CD8-positive, alpha-beta memory T cell (primary cell): ENCODE data around the gene RGS7. TPM values are rescaled to one million over a fixed set of nuclear protein-coding genes. Genes with fewer than 3 reads are reported as not detected.

Experiments
- CTCF ChIA-PET: fragments of 350-600 bp; sonication (Branson Sonifier 250); formaldehyde crosslinking; loops from one replicate; lab custom pipeline; 2021; ENCODE audit warnings: antibody characterized with exemption; lab: Charles Lee
- POLR2A ChIA-PET: fragments of 350-600 bp; sonication (Branson Sonifier 250); formaldehyde crosslinking; loops from one replicate; lab custom pipeline; 2021; ENCODE audit warnings: antibody characterized with exemption; lab: Charles Lee
- DNase-seq, 5 donors: peaks; one replicate each; pipeline versions ENCODE4 v3.0.0 to v3.0.0-alpha.2; 2020 to 2022; ENCODE audit warnings: mixed read lengths in 1 of 5
- H3K27ac ChIP-seq: one replicate; pipeline ENCODE4 v1.7.0; 2013; ENCODE audit warnings: low read depth, mild to moderate bottlenecking, low read length, moderate library complexity
- H3K27me3 ChIP-seq: 2 replicates; pipeline ENCODE4 v1.7.0; 2013; ENCODE audit warnings: low read length, mild to moderate bottlenecking; ENCODE audit not compliant: insufficient read depth, poor library complexity, severe bottlenecking
- H3K36me3 ChIP-seq: 2 replicates; pipeline ENCODE4 v1.7.0; 2013; ENCODE audit warnings: mild to moderate bottlenecking, low read length, moderate library complexity; ENCODE audit not compliant: insufficient read depth
- H3K4me1 ChIP-seq: 2 replicates; pipeline ENCODE4 v1.7.0; 2013; ENCODE audit warnings: mild to moderate bottlenecking, low read length, moderate library complexity; ENCODE audit not compliant: insufficient read depth
- H3K4me3 ChIP-seq: 2 replicates; pipeline ENCODE4 v1.7.0; 2013; ENCODE audit warnings: mild to moderate bottlenecking, low read length
- H3K9me3 ChIP-seq: 2 replicates; pipeline ENCODE4 v1.7.0; 2013; ENCODE audit warnings: mild to moderate bottlenecking, low read length
- H3K27ac Mint-ChIP-seq, 8 donors: one replicate each; pipeline ENCODE4 v1.8.0; 2020 to 2021; ENCODE audit warnings: mixed read lengths in 8 of 8, mild to moderate bottlenecking in 6 of 8, inconsistent platforms in 3 of 8, moderate library complexity in 3 of 8
- H3K27me3 Mint-ChIP-seq, 2 donors: one replicate each; pipeline ENCODE4 v1.8.0; 2020 to 2021; ENCODE audit warnings: mixed read lengths in 2 of 2, mild to moderate bottlenecking in 1 of 2, moderate library complexity in 1 of 2
- H3K36me3 Mint-ChIP-seq, 3 donors: one replicate each; pipeline ENCODE4 v1.8.0; 2020 to 2021; ENCODE audit warnings: mixed read lengths in 3 of 3, inconsistent platforms in 1 of 3, mild to moderate bottlenecking in 1 of 3
- H3K4me1 Mint-ChIP-seq, 3 donors: one replicate each; pipeline ENCODE4 v1.8.0; 2020 to 2021; ENCODE audit warnings: mixed read lengths in 3 of 3, inconsistent platforms in 1 of 3, mild to moderate bottlenecking in 1 of 3
- H3K4me3 Mint-ChIP-seq, 7 donors: one replicate each; pipeline ENCODE4 v1.8.0; 2020 to 2021; ENCODE audit warnings: mixed read lengths in 7 of 7, mild to moderate bottlenecking in 6 of 7, moderate library complexity in 4 of 7, inconsistent platforms in 2 of 7
- H3K9me3 Mint-ChIP-seq, 5 donors: one replicate each; pipeline ENCODE4 v1.8.0; 2020 to 2022; ENCODE audit warnings: mixed read lengths in 5 of 5, mild to moderate bottlenecking in 3 of 5, moderate library complexity in 2 of 5, inconsistent platforms in 1 of 5
- polyA plus RNA-seq: library from polyadenylated mRNA; unstranded; fragments of 300-500 nt; fragmentation: Illumina TruSeq; gene quantifications from one replicate; pipeline ENCODE4 v1.2.3, GENCODE V29; 2021
- total RNA-seq, 2 experiments: library from RNA; stranded (reverse); gene quantifications; one replicate each; pipeline ENCODE4 v1.2.3, GENCODE V29; 2021

Gene RGS7
- total and polyA plus RNA-seq, 3 experiments from 2014 or later, result not detected

DNA sequence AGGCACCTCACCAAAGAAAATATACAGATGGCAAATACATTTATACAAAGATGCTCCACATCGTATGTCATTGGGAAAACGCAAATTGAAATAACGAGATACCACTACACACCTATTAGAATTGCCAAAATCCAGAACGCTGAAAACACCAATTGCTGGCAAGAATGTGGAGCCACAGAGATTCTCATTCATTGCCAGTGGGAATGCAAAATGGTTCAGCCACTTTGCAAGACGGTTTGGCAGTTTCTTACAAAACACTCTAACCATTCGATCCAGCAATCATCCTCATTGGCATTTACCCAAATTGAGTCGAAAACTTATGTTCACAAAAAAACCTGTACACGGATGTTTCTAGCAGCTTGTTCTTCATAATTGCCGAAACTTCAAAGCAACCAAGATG, 521.7 kb downstream of the RGS7 start:
- Mint-ChIP-seq H3K9me3 (peaks cover 0 to 12% (median 8%) of the 10 kb centered on the region in 5 donors), H3K27me3 (no peaks in the 10 kb centered on the region), H3K4me1 (no peaks in the 10 kb centered on the region), H3K36me3 (peaks cover 0 to 2% (median 0%) of the 10 kb centered on the region in 3 donors), H3K27ac (no peak overlapping the region), H3K4me3 (no peak overlapping the region)
- Histone ChIP-seq H3K4me1 (no peaks in the 10 kb centered on the region), H3K9me3 (no peaks in the 10 kb centered on the region), H3K36me3 (no peaks in the 10 kb centered on the region), H3K27me3 (no peaks in the 10 kb centered on the region), H3K27ac (no peak overlapping the region), H3K4me3 (no peak overlapping the region)
- ChIA-PET CTCF (no interaction called here), POLR2A (no interaction called here)
- no peak for DNase-seq

DNA sequence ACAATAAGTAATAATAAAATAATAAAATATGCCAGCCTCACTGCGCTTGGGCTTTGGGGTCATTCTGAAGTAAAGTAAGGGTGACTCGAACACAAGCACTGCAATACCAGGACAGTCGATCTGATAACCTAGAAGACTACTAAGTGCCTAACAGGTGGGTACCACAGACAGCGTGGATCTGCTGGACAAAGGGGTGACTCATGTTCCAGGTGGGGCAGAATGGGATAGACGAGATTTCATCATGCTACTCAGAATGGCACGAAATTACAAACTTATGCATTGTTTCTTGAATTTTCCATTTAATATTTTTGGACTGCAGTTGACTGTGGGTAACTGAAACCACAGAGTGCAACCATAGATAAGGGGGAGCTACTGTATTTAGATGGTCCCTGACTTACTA, 523.9 kb downstream of the RGS7 start:
- peaks cover 0 to 11% (median 4%) of the 10 kb centered on the region in 5 donors for H3K9me3 Mint-ChIP-seq
- H3K27me3 ChIP-seq, result no peaks in the 10 kb centered on the region
- no peaks in the 10 kb centered on the region for H3K36me3 ChIP-seq
- no peak overlapping the region for H3K4me3 Mint-ChIP-seq
- H3K4me1 Mint-ChIP-seq, result no peaks in the 10 kb centered on the region
- H3K27me3 Mint-ChIP-seq, result no peaks in the 10 kb centered on the region
- no peak overlapping the region for H3K27ac ChIP-seq
- H3K27ac Mint-ChIP-seq, result no peak overlapping the region
- H3K36me3 Mint-ChIP-seq, result no peaks in the 10 kb centered on the region
- no peaks in the 10 kb centered on the region for H3K9me3 ChIP-seq
- ChIA-PET CTCF (no interaction called here), POLR2A (no interaction called here)
- no peak overlapping the region for H3K4me3 ChIP-seq
- no peak for DNase-seq
- H3K4me1 ChIP-seq, result no peaks in the 10 kb centered on the region

DNA sequence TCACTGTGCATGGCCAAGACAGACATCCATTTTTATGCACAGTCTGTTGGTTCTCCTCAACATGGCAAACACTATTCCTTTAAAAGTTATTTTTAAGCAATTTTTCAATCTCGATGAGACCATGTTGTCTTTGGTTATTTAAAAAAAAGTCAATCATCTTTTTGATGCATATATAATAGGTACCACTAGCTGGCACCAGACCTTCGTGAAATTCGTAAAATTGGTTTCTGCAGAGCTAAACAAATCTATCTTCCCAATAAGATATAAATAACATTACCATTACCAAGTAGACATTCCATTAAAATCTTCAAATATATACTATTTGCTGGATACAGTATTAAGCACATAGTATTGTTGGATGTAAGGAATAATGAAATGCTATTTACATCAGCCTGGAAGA, 525.1 kb downstream of the RGS7 start:
- no peaks in the 10 kb centered on the region for H3K36me3 Mint-ChIP-seq
- no peak overlapping the region for H3K27ac ChIP-seq
- POLR2A ChIA-PET, result no interaction called here
- H3K4me3 Mint-ChIP-seq, result no peak overlapping the region
- no peaks in the 10 kb centered on the region for H3K4me1 Mint-ChIP-seq
- H3K27me3 Mint-ChIP-seq, result no peaks in the 10 kb centered on the region
- H3K4me1 ChIP-seq, result no peaks in the 10 kb centered on the region
- peaks cover 2 to 11% (median 3%) of the 10 kb centered on the region in 5 donors for H3K9me3 Mint-ChIP-seq
- H3K27me3 ChIP-seq, result no peaks in the 10 kb centered on the region
- CTCF ChIA-PET, result no interaction called here
- no peak overlapping the region for H3K27ac Mint-ChIP-seq
- no peak for DNase-seq
- no peaks in the 10 kb centered on the region for H3K9me3 ChIP-seq
- H3K36me3 ChIP-seq, result no peaks in the 10 kb centered on the region
- H3K4me3 ChIP-seq, result no peak overlapping the region

DNA sequence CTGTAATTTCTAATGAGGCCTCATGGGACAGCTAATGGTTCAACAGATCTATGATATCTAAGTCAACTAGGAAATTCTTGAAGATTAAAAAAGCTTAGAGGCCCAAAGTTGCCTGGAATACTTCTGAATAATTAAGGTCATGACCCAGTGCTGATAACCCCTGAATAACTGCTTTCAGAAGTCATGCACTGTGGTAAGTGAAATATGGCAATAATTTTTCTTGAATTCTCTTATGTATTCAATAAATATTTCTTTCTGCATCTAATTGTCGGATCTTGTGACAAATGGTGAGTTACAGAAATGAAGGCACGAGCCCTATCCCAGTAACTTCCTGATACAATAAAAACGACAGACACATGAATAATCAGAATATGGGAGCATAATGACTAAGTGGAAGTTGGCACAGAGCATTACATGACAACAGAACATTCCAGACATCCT, 525.8 kb downstream of the RGS7 start:
- ChIA-PET POLR2A (no interaction called here), CTCF (no interaction called here)
- no peak overlapping the region for H3K4me3 ChIP-seq
- Mint-ChIP-seq H3K4me1 (no peaks in the 10 kb centered on the region), H3K36me3 (no peaks in the 10 kb centered on the region), H3K27me3 (peaks cover 0 to 2% of the 10 kb centered on the region in 2 donors), H3K9me3 (peaks cover 2 to 11% (median 4%) of the 10 kb centered on the region in 5 donors), H3K4me3 (no peak overlapping the region), H3K27ac (no peak overlapping the region)
- no peaks in the 10 kb centered on the region for H3K27me3 ChIP-seq
- no peaks in the 10 kb centered on the region for H3K9me3 ChIP-seq
- no peak overlapping the region for H3K27ac ChIP-seq
- no peak for DNase-seq
- H3K36me3 ChIP-seq, result no peaks in the 10 kb centered on the region
- no peaks in the 10 kb centered on the region for H3K4me1 ChIP-seq

DNA sequence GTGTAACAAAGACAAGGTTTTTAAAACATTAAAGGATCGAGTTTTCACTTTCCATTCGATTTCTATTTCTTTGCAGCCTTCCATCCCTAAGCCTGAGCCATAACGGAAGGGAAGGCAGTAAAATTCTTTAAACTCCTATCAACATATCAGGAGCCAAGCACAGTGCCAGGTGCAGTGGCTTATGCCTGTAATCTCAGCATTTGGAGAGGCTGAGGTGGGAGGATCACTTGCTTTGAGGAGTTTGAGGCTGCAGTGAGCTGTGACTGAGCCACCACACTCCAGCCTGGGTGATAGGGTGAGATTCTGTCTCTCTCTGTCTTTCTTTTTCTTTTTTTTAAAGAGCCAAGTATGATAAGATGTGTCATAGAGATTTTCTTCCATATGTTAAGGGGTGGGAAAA, 527.5 kb downstream of the RGS7 start:
- ChIA-PET POLR2A (no interaction called here), CTCF (no interaction called here)
- Mint-ChIP-seq H3K4me3 (no peak overlapping the region), H3K9me3 (peaks cover 0 to 15% (median 2%) of the 10 kb centered on the region in 5 donors), H3K36me3 (no peaks in the 10 kb centered on the region), H3K4me1 (no peaks in the 10 kb centered on the region), H3K27ac (no peak overlapping the region), H3K27me3 (peaks cover 0 to 2% of the 10 kb centered on the region in 2 donors)
- Histone ChIP-seq H3K4me1 (no peaks in the 10 kb centered on the region), H3K36me3 (no peaks in the 10 kb centered on the region), H3K27ac (no peak overlapping the region), H3K9me3 (no peaks in the 10 kb centered on the region), H3K27me3 (no peaks in the 10 kb centered on the region), H3K4me3 (no peak overlapping the region)
- DNase-seq, result no peak

DNA sequence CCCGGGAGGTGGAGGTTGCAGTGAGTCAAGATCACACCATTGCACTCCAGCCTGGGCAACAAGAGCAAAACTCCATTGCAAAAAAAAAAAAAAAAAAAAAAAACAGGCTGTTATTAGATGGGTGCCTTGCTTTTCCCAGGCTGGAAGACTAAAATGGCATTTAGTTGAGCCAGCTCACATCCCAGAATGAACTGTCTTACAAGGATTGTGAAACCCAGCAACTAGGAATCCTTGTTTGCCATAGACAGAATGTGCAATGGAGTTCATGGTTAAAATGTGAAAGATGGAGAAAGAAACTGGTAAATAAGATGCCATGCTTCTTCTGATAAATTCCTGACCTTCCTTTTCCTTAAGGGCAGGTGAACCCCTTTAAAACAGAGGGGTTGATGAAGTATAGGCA, 529.2 kb downstream of the RGS7 start:
- H3K27me3 Mint-ChIP-seq, result peaks cover 0 to 2% of the 10 kb centered on the region in 2 donors
- H3K27me3 ChIP-seq, result no peaks in the 10 kb centered on the region
- ChIA-PET POLR2A (no interaction called here), CTCF (no interaction called here)
- H3K9me3 Mint-ChIP-seq, result peaks cover 0 to 20% (median 2%) of the 10 kb centered on the region in 5 donors
- no peaks in the 10 kb centered on the region for H3K36me3 Mint-ChIP-seq
- no peak overlapping the region for H3K4me3 Mint-ChIP-seq
- no peaks in the 10 kb centered on the region for H3K4me1 ChIP-seq
- no peak for DNase-seq
- no peaks in the 10 kb centered on the region for H3K36me3 ChIP-seq
- H3K9me3 ChIP-seq, result no peaks in the 10 kb centered on the region
- H3K4me3 ChIP-seq, result no peak overlapping the region
- H3K27ac Mint-ChIP-seq, result no peak overlapping the region
- H3K4me1 Mint-ChIP-seq, result no peaks in the 10 kb centered on the region
- H3K27ac ChIP-seq, result no peak overlapping the region

DNA sequence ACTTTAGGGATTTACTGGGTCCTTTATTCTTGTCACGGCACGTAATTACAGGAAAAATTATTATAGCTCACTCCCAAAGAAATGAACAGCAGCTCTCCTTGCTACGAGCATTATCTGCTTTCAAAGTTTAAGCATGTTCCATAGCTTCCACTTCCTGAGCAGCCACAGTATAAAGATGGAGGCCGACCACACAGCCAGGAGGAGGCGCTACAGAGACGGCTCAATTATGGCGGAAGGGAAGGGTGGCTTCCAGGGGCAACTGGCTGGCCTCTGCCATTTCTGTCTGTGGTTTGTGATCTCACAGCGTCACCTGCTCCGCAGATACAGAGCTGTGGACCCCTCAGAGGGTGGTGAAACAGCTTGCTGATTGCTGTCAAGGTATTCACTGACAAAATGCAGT, 532.8 kb downstream of the RGS7 start:
- ChIA-PET POLR2A (no interaction called here), CTCF (no interaction called here)
- H3K4me1 Mint-ChIP-seq, result no peaks in the 10 kb centered on the region
- no peak overlapping the region for H3K4me3 Mint-ChIP-seq
- peaks cover 0 to 2% of the 10 kb centered on the region in 2 donors for H3K27me3 Mint-ChIP-seq
- H3K9me3 Mint-ChIP-seq, result peaks cover 2 to 20% (median 9%) of the 10 kb centered on the region in 5 donors
- no peaks in the 10 kb centered on the region for H3K36me3 Mint-ChIP-seq
- no peak for DNase-seq
- H3K36me3 ChIP-seq, result no peaks in the 10 kb centered on the region
- no peak overlapping the region for H3K27ac Mint-ChIP-seq
- H3K27me3 ChIP-seq, result no peaks in the 10 kb centered on the region
- no peak overlapping the region for H3K4me3 ChIP-seq
- no peak overlapping the region for H3K27ac ChIP-seq
- H3K9me3 ChIP-seq, result no peaks in the 10 kb centered on the region
- no peaks in the 10 kb centered on the region for H3K4me1 ChIP-seq

GRCh38 chr1:240823357-240823756, 533.6 kb downstream of the RGS7 start:
- CTCF ChIA-PET, result no interaction called here

GRCh38 chr1:240821925-240822324, 535.1 kb downstream of the RGS7 start:
- Histone ChIP-seq H3K36me3 (no peaks in the 10 kb centered on the region), H3K4me3 (no peak overlapping the region), H3K27ac (no peak overlapping the region), H3K27me3 (no peaks in the 10 kb centered on the region), H3K9me3 (no peaks in the 10 kb centered on the region), H3K4me1 (no peaks in the 10 kb centered on the region)
- no peaks in the 10 kb centered on the region for H3K4me1 Mint-ChIP-seq
- H3K36me3 Mint-ChIP-seq, result no peaks in the 10 kb centered on the region
- H3K9me3 Mint-ChIP-seq, result peaks cover 7 to 20% (median 10%) of the 10 kb centered on the region in 5 donors
- CTCF ChIA-PET, result no interaction called here
- POLR2A ChIA-PET, result no interaction called here
- H3K27ac Mint-ChIP-seq, result no peak overlapping the region
- H3K4me3 Mint-ChIP-seq, result no peak overlapping the region
- H3K27me3 Mint-ChIP-seq, result peaks cover 0 to 2% of the 10 kb centered on the region in 2 donors
- no peak for DNase-seq

More at GRCh38 chr1:240823357-240823756, 533.6 kb downstream of the RGS7 start:
- Histone ChIP-seq H3K27me3 (no peaks in the 10 kb centered on the region), H3K4me3 (no peak overlapping the region), H3K4me1 (no peaks in the 10 kb centered on the region), H3K27ac (no peak overlapping the region), H3K9me3 (no peaks in the 10 kb centered on the region), H3K36me3 (no peaks in the 10 kb centered on the region)
- H3K4me1 Mint-ChIP-seq, result no peaks in the 10 kb centered on the region
- POLR2A ChIA-PET, result no interaction called here
- no peaks in the 10 kb centered on the region for H3K36me3 Mint-ChIP-seq
- H3K27ac Mint-ChIP-seq, result no peak overlapping the region
- DNase-seq, result no peak
- H3K9me3 Mint-ChIP-seq, result peaks cover 5 to 20% (median 11%) of the 10 kb centered on the region in 5 donors
- no peak overlapping the region for H3K4me3 Mint-ChIP-seq
- H3K27me3 Mint-ChIP-seq, result peaks cover 0 to 2% of the 10 kb centered on the region in 2 donors
